Ovary (tissue), 9 donors: ENCODE results near the gene PLEKHG4B. TPM values are rescaled to one million over a fixed set of nuclear protein-coding genes. Genes with fewer than 3 reads are reported as not detected.
A peak's percentile ranks its signal among the peaks of the same experiment; 100 is the strongest.

ENCODE experiments used
- DNase-seq, 5 donors: peaks; one replicate each; pipeline ENCODE4 v3.0.0-alpha.2; 2019 to 2020
- H3K27ac ChIP-seq, 2 donors: fragments of 200-600 bp; one replicate each; pipeline versions ENCODE4 v1.5.1 to v1.8.0; 2019 to 2022
- H3K27me3 ChIP-seq: fragments of 200-600 bp; one replicate; pipeline ENCODE4 v1.8.0; 2022
- H3K36me3 ChIP-seq: fragments of 200-600 bp; sonication (generic); one replicate; pipeline ENCODE4 v1.5.1; 2019
- H3K4me1 ChIP-seq: one replicate; pipeline ENCODE4 v1.8.1; 2013; ENCODE audit warnings: mild to moderate bottlenecking, moderate library complexity; ENCODE audit not compliant: insufficient read depth
- H3K4me3 ChIP-seq: fragments of 200-600 bp; sonication (generic); one replicate; pipeline ENCODE4 v1.5.1; 2017
- H3K9me3 ChIP-seq, 2 donors: fragments of 200-600 bp in 1 of 2; sonication (generic) in 1 of 2; one replicate each; pipeline versions ENCODE4 v1.5.1 to v1.8.1; 2013 to 2019; ENCODE audit warnings: mild to moderate bottlenecking in 1 of 2, moderate library complexity in 1 of 2
- EP300 ChIP-seq: sonication (generic); formaldehyde crosslinking; IDR thresholded peaks from one replicate; pipeline ENCODE4 v1.6.1; 2017; ENCODE audit warnings: antibody characterized with exemption
- POLR2A ChIP-seq: fragments of 450-650 bp; IDR thresholded peaks from one replicate; pipeline ENCODE4 v1.6.1; 2017; ENCODE audit warnings: antibody characterized with exemption, mild to moderate bottlenecking, moderate library complexity
- WGBS, 3 donors: extraction: QIAGEN DNeasy Blood & Tissue Kit in 1 of 3; methylation state at CpG; one replicate each; pipeline versions ENCODE4 v1.1.5 to v1.1.7; 2013 to 2017; 5-methylcytosine and 5-hydroxymethylcytosine counted together
- intact Hi-C, 4 donors: fragments of 100-400 bp; cut with DNase I; formaldehyde crosslinking; loops; one replicate each; pipeline versions ENCODE4 v1.11.0 to v1.15.1; 2022 to 2023
- polyA plus RNA-seq, 2 donors: library from polyadenylated mRNA; stranded (reverse); fragments of 200-250 nt in 1 of 2; fragments of 350-450 nt in 1 of 2; fragmentation: Illumina TruSeq in 1 of 2; extraction: RNeasy Lipid Tissue Mini Kit (QIAGEN cat#74804) in 1 of 2; gene quantifications; one replicate each; pipeline ENCODE4 v1.2.3, GENCODE V29; 2013 to 2014
- total RNA-seq, 7 donors: library from RNA; depleted of rRNA in 2 of 7; stranded (reverse); fragments of >200 nt in 2 of 7; fragmentation: NEBNext Ultra II Directional in 3 of 7; extraction: Animal tissue kit (Norgen Biotek cat#: 25700) in 3 of 7; gene quantifications; one replicate each; pipeline versions ENCODE4 v1.1.0 to v1.2.4, GENCODE V29; 2016 to 2023
- TF ChIP-seq, protein P1 (sequence below), 3 donors: fragments of 450-650 bp in 2 of 3; fragments of 200-600 bp in 1 of 3; IDR thresholded peaks; one replicate each; pipeline versions ENCODE4 v1.5.1 to v1.8.0; 2016 to 2022; ENCODE audit warnings: antibody characterized with exemption in 3 of 3, mild to moderate bottlenecking in 1 of 3
- donor health status: DM: no; HTN: no; CAD: no; lungs with moderate emphysema.
- donor health status: DM: no; HTN: no; CAD: no.
- donor health status: Bipolar disorder and iron deficiency.
- donor health status: DM: yes; HTN: yes; CAD: no.
- donor health status: DM: no; HTN: no; CAD: no.
- donor health status: DM: yes; HTN: yes; CAD: no.

The PLEKHG4B gene
- total and polyA plus RNA-seq, 9 donors = 0.47 to 4.0 (median 1.8) TPM

GRCh38 chr5:191036-191948 lies 99.3 kb downstream of the PLEKHG4B start, which contains the start of gene LRRC14B:
Gene LRRC14B (plus strand): TSS chr5:191495. CDS start chr5:191539, 44 bp downstream.
- intact Hi-C loops = no loop called here
- WGBS, 3 donors = 10 to 18% (median 16%) methylated on average over 36 to 56 of the region's 56 CpGs
- TF ChIP-seq EP300 (no peak), POLR2A (no peak)
- TF ChIP-seq, protein P1, sequence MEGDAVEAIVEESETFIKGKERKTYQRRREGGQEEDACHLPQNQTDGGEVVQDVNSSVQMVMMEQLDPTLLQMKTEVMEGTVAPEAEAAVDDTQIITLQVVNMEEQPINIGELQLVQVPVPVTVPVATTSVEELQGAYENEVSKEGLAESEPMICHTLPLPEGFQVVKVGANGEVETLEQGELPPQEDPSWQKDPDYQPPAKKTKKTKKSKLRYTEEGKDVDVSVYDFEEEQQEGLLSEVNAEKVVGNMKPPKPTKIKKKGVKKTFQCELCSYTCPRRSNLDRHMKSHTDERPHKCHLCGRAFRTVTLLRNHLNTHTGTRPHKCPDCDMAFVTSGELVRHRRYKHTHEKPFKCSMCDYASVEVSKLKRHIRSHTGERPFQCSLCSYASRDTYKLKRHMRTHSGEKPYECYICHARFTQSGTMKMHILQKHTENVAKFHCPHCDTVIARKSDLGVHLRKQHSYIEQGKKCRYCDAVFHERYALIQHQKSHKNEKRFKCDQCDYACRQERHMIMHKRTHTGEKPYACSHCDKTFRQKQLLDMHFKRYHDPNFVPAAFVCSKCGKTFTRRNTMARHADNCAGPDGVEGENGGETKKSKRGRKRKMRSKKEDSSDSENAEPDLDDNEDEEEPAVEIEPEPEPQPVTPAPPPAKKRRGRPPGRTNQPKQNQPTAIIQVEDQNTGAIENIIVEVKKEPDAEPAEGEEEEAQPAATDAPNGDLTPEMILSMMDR (IDR thresholded peaks at IDR 0.05) = no peak
- Histone ChIP-seq H3K4me3 (no peak within 1 kb of the TSS), H3K36me3 (no peaks in the 10 kb centered on the region), H3K9me3 (no peaks in the 10 kb centered on the region), H3K27me3 (no peaks in the 10 kb centered on the region), H3K4me1 (peaks cover 7% of the 10 kb centered on the region), H3K27ac (no peak within 1 kb of the TSS)
- peak in 3 of 5 donors; percentile 15 to 56 (median 44) for DNase-seq

DNA sequence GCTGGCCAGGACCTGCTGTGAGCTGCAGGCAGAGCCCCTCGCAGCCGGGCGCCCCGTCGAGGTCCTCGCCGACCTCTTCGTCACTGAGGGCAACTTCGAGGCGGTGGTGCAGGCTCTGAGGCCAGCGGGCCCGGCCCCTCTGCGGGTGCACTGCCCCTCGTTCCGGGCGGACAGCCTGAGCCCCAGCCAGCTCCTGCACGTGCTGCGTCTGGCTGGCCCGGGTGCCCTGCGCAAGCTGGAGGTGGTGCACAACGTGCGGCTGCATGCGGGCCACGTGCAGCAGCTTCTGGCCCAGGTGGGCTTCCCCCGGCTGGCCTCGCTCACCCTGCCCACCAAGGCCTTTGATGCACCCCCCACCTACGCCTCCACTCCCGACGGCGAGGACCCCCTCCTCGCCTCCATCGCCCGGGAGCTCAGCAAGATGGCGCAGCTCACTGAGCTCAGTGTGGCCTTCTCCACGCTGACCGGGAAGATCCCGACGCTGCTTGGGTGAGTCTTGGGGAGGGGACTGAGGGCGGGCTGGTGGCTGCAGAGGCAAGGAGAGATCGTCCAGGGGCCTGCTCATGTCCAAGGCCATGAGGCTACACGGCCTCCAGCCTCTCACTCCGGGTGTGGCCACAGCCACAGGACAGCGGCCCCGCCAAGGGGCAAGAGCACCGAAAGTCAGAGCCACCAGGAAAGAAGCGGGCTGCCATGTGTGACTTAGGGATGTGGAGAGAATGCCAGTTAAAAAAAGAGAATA lies 100.2 kb downstream of the PLEKHG4B start:
- no peak overlapping the region for H3K4me3 ChIP-seq
- DNase-seq = peak in 2 of 5 donors; percentile 22 to 33

DNA sequence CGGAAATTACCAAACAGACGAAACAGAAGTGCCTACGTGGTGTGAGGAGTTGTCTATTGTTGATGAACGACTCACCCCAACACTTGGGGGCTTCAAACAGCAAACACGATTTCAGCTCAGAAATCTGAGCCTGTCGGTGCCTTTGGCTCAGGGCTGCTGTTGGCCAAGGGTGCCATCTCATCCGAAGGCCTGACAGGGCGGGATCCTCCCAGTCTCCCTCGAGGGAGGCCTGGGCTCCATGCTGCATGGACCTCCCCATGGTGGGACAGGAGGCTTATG lies 100.7 kb downstream of the PLEKHG4B start:
- Histone ChIP-seq H3K27ac (no peak overlapping the region), H3K9me3 (no peaks in the 10 kb centered on the region), H3K27me3 (no peaks in the 10 kb centered on the region), H3K36me3 (no peaks in the 10 kb centered on the region), H3K4me3 (no peak overlapping the region), H3K4me1 (peaks cover 7% of the 10 kb centered on the region)
- DNase-seq = no peak
- TF ChIP-seq EP300 = no peak
- TF ChIP-seq POLR2A = no peak
- TF ChIP-seq, protein P1 (IDR thresholded peaks at IDR 0.05) = no peak
- intact Hi-C loops = no loop called here
- 83 to 88% (median 87%) methylated on average over 9 of the region's 9 CpGs for WGBS, 3 donors

More for the DNA sequence above, 100.2 kb downstream of the PLEKHG4B start:
- TF ChIP-seq EP300 = no peak
- TF ChIP-seq, protein P1 (IDR thresholded peaks at IDR 0.05) = no peak
- Histone ChIP-seq H3K4me1 (peaks cover 7% of the 10 kb centered on the region), H3K27me3 (no peaks in the 10 kb centered on the region), H3K36me3 (no peaks in the 10 kb centered on the region), H3K9me3 (no peaks in the 10 kb centered on the region), H3K27ac (no peak overlapping the region)
- intact Hi-C loops = no loop called here
- 73 to 84% (median 77%) methylated on average over 46 of the region's 46 CpGs for WGBS, 3 donors

DNA sequence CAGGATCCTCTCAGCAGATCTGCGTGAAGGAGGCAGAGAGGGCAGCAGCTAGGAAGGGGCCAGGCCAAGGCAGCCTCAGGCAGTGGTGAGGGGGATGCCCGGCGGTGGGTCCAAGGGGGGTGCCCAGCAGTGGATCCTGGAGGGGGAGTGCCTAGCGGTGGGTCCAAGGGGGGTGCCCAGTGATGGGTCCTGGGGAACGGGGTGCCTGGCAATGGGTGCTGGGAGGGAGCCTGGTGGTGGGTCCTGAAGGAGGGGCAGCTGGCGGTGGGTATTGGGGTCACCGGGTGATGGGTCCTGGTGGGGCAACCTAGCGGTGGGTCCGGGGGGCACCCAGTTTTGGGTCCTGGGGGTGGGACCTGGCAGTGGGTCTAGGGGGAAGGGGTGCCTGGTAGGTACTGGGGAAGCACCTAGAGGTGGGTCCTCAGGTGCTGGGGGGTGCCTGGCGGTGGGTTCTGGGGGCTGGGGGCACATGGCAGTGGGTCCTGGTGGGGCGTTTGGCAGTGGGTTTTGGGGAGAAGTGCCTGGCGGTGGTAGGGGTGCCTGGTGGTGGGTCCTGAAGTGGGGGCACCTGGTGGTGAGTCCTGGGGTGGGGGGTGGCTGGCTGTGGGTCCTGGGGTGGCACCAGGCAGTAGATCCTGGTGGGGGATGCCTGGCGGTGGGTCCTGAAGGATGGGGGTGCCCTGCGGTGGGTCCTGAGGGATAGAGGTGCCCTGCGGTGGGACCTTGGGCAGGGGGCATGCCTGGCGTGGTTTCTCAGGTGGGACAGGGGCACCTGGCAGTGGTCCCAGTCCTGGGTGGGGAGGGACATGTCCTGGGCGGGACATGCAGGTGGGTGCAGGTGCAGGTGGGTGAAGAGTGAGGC lies 101.2 kb downstream of the PLEKHG4B start:
- no peak for TF ChIP-seq POLR2A
- no peak for TF ChIP-seq EP300
- TF ChIP-seq, protein P1 (IDR thresholded peaks at IDR 0.05) = no peak
- H3K27me3 ChIP-seq = no peaks in the 10 kb centered on the region
- no peak overlapping the region for H3K4me3 ChIP-seq
- peaks cover 6% of the 10 kb centered on the region for H3K4me1 ChIP-seq
- 86 to 89% (median 87%) methylated on average over 14 to 17 of the region's 17 CpGs for WGBS, 3 donors
- H3K36me3 ChIP-seq = no peaks in the 10 kb centered on the region
- peak in 3 of 5 donors; percentile 21 to 40 (median 28) for DNase-seq
- H3K27ac ChIP-seq = no peak overlapping the region
- no peaks in the 10 kb centered on the region for H3K9me3 ChIP-seq
- intact Hi-C loops = no loop called here
